Activated CD4-positive, CD25-positive, alpha-beta regulatory T cell (primary cell): ENCODE results near the gene LRRN2.

Source experiments
- DNase-seq, 4 experiments: peaks; one replicate each; lab custom pipeline; 2025; lab: John Stamatoyannopoulos, UW

The LRRN2 gene

GRCh38 chr1:204712708-204713430, 27.3 kb upstream of the LRRN2 start:
- no peak for DNase-seq

- no peak for DNase-seq
These were observed 26.6 kb upstream of the LRRN2 start for GRCh38 chr1:204711947-204712701.

GRCh38 chr1:204711103-204711946, 25.8 kb upstream of the LRRN2 start:
- no peak for DNase-seq

- DNase-seq = no peak
These were observed 24.7 kb upstream of the LRRN2 start for GRCh38 chr1:204709960-204710912.

DNA sequence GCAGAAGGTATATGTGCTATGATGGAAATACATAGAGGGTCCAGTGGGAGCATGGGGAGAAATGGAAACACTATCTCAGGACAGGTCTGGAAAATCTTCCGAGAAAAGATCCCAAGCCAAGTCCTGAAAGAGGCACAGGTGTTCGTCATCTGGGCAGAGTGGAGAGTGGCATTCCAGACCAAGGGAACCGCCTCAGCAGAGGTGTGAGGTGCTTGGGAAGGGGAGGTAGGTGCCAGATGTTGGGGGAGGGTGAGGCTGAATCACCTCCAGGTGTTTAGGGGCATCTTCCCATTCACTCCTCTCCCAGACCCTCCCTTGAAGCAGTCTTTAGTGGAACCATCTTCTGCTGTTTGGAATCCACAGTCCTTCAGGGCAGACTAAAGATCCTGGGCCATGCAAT, 23.5 kb upstream of the LRRN2 start:
- no peak for DNase-seq

DNA sequence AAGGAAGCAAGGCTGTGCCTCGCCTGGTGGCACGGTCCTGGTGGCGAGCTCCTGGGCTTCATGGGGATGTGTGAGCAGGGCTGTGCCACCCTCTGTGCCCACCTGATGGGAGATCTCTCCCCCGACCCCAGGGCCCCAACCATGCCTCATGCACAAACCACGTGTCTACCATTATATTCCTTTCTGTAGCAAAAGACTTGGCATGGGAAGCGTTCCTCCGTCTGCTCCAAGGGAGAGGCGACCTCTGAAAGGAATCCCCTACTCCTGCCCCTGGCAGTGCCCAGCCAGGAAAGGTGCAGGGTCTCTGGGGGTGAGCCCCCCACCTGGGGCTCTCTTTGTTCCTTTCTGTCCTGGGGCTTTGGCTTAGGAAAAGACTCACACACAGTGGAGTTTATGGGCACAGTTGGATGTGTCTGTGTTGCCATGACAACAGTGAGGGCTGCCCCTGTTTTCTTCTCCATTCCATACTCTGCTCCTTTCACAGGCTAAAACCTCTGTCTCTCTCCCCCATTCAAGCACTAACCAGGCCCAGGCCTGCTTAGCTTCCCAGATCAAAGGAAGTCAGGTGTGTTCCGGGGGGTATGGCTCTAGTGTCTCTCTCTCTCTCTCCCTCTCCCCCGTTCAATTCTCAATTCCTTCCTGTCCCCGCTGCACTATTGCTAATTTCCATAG, 21.4 kb upstream of the LRRN2 start:
- no peak for DNase-seq

DNA sequence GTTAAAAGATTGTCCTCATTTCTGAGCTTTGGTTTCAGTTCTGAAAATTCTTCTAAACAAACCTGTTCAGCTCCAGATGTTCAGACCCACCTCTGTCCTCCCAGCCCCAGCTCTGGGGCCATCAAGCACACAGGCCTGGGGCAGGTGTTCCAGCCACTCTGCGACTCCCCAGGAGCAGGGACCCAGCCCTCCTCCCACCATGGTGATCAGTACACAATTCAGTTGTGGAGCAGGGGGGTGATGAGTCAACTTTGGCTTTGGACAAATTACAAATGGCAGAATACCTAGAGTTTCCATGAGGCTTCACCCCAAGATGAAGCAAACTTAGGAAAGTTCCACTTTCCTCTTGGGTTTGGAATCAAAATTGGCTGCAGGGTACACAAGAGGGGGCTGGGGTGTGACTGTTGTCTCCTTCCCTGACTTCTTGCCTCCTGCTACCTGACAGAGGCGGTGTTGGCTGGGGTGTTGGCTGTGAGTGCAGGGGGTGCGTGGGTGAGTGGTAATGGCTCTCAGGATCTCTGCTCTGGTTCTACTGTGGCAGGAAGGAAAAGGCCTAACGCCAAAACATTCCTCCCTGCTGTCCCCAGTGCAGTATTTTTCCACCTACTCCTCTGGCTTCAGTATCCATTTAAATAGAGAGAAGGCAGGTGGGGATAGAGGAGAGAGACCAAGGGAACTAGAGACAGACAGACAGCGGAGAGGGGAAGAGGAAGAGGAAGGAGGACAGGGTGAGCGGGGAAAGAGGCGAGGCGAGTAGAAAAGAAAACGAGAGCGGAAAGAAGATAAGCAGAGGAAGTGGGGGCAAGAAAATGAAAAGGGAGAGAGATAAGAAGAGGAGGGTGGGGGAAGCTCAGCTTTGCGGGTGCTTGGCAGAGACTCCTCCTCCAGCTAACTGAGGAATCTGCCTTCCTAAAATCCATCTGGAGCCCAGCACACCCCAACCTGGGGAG, 20.6 kb upstream of the LRRN2 start:
- no peak for DNase-seq

- DNase-seq = no peak
These were observed 19.9 kb upstream of the LRRN2 start for GRCh38 chr1:204705493-204705811.

DNA sequence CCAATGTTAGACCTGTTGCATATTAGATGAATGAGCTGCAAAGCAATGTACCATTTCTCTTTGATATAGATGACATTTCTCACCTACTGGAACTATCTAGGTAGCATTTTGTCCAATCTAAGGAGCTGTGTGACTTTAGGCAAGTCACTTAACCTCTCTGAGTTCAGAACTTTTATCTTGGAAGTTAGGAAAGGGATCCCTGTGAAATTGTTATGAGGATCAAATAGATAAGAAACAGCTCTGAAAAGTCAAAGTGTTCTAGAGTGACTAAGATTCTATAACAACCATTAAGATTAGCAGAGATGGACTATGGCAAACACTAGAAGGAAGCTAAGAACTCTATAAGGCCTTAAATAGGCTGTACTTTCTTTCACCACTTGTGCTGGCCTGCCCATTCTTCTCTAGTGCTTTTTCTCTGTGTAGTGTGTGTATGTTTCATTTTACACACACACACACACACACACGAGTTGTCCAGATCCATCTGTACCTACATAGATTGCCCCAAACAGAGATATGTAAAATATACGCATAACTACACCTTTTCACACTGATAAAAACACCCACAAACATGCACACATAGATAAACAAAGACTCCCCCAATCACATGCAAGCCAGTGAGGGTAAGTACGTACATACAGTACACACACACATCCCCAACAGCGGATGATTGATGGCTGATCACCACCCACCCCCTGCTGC, 19.4 kb upstream of the LRRN2 start:
- no peak for DNase-seq

DNA sequence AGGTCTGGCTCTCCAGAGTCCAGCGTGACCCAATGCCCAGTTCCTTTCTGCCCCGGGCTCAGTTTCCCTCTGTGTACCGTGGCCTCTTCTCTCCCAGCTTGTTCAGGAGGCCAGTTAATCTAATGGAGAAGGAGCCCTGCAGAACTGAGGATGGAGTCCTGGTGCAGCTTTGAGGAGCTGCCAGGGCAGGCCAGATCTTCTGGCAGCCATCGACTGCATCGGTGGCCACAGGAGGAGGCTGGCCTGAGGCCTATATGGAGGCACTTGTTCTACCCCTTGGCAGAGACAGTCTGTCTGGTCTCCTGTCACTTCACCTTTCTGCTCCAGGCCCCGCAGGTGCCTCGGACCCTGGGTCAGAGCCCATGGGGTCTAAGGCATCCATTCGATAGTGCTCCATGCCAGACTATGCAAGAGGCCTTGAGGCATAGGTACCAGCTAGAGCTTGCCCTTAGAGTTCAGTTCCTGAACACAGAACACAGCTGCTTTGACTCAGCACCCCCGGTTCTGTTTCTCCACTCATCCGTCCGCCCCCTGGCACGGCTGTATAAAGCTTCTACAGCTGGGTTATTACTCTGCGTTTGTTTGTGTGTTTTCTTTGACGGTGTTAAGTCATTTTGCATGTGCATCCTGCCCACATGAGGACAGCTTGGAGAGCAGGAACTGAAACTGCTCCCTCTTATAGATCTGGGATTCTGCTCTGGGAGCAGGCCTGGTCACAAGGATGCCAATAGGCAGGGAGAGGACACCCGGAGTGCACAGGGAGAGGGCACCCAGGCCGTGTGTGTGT, 18.5 kb upstream of the LRRN2 start:
- no peak for DNase-seq

DNA sequence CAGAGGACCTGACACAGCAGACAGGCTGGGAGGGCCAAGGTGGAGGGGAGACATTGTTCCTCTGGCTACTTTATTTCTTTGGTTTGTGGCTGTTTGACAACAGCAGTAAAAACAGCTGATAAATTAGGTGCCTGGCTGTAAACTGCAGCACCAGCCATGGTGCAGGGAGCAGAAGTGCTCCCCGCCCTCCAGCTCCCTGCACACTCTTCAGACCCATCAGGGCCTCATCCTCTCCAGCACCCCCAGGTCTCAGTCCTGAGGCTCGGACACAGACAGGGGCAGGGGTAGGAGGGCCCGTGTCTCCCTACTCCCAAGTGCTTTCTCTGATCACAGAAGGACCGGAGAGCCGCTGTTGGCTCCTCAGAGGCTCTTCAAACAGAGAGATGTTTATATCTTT, 17.7 kb upstream of the LRRN2 start:
- DNase-seq = no peak

DNA sequence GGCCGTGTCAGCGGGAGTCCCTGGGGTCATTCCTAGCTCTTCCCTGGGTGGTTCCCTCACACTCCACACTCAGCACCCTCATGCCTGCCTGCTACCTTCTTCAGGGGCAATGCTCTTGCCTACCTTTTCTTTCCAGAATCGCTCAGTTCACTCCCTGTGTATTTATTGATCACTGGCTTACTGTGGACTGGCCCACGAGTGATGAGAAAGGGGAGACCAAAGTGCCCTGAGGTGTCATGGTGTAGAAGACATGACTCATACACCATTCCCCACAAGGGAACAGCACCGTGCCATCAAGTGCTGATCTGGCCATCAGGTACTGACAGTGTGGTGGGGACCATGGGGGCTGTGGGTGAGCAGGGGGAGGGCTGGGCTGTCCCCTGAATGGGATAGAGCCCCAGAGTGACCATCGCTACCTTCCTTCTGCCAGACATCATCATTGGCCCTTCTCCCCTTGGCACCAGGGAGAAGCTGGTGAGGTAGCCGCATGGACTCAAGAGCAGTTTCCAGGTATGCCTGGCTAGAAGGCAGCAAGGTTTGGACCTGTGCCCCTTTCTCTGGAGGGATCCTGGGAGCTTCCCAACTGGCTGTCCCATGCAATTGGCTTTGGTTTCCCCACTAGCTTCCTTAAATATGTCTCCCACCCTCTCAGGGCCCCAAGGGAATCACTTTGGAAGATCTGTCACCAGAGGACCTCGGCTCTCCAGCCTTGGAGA, 17.2 kb upstream of the LRRN2 start:
- no peak for DNase-seq

- no peak for DNase-seq
These were observed 15.7 kb upstream of the LRRN2 start for GRCh38 chr1:204701229-204701628.

DNA sequence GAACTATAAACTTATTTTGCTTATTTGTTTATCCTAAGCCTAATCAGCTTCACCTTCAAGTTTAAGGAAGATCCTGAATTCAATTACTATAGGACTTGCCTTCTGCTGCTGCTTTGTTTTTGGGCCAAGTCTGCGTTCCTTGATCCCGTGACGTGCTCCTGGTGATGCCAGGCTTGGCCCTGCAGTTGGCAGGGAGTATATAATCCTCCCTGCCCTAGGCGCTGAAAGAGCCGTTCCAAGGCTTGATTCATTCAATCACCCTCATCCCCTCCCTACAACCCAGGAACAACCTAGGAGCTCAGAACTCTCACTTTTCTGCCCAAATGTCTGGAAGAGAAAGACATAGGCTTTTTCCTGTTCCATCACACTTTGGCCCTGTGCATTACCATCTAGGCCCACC, 12.4 kb upstream of the LRRN2 start:
- no peak for DNase-seq

DNA sequence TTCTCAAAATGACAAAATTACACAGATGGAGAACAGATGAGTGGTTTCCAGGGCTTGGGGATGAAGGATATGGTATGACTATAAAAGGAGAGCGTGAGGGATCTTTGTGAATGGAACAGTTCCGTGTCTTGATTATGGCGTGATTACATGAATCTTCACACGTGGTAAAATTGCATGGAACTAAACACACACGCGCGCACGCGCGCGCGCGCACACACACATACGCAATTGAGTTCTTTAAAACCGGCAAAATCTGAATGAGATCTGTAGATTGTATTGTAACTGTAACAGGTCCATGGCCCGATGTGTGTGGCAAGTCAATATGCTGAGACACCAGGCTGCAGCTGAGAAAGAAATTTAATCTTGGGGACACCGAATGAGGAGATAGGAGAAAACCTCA, 11.1 kb upstream of the LRRN2 start:
- no peak for DNase-seq

DNA sequence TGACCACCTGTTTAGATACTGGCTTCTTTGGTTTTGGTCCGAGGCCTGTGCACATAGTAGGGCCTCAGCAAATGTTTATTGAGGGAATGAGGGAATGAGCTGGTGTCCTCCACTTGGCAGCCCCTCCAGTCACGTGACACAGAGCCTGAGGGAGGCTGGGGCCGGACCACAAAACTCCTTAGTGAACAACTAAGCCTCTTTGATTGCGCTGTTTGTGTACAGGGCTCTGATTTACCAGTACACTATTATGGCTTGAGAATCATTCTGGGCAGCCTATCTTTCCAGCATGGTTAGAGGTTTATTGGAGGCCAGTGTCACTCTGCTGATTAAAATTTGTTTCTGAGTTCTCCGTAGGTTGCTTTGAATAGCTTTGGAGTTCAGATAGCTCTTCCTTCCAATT, 10.2 kb upstream of the LRRN2 start:
- DNase-seq = no peak

DNA sequence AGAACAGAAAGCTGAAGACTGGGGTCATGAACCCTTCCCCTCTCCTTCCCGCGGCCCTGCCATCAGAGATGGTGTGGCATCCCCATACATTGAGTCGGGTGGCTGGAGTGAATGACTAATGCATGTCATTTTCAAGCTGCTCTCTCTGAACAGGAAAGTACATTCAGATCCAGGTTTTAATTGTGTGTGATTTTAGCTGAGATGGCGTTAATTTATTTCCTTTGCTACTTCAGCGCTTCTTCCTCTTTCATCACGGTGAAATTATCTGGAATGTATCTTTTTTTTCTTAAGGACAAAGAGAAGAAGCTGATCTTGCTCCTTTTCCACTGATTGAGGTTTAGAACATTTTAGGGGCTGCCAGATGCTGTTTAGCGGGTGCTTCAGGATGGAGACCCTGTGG, 8.6 kb upstream of the LRRN2 start:
- no peak for DNase-seq

DNA sequence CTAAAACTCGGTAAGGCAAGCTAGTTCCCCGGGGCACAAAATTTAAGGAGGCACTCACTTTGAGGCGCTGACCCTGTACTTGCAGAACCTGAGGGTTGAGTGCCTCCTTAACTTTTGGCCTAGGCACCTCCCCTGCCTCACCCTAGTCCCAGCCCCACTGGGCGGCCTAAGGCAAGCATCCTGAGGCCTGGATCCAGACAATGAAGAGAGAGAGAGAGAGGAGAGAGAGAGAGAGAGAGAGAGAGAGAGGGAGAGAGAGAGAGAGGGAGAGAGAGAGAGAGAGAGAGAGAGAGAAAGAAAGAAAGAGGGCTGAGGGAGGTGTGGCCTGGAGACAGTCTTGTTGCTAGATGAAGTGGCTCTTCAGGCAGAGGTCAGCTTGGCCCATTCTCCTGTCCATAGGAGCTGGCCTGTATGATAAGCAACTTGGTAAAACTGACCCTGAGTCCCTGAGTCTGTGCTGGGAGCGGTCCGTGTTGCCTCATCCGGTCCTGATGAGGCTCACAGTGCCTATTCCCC, 7.4 kb upstream of the LRRN2 start:
- DNase-seq = no peak
